Esophagus squamous epithelium (tissue), 5 donors: ENCODE measurements around the gene SLC13A4. TPM values are rescaled to one million over a fixed set of nuclear protein-coding genes. Genes with fewer than 3 reads are reported as not detected.

Experiments
- DNase-seq: peaks from one replicate; lab custom pipeline; 2025; lab: John Stamatoyannopoulos, UW
- H3K27ac ChIP-seq, 4 donors: fragments of 200-600 bp; sonication (generic); one replicate each; pipeline ENCODE4 v1.5.1; 2016 to 2019; ENCODE audit warnings: mild to moderate bottlenecking in 1 of 4
- H3K27me3 ChIP-seq, 4 donors: fragments of 200-600 bp; sonication (generic); 1 replicate in 3 of 4; 2 replicates in 1 of 4; pipeline versions ENCODE4 v1.5.1 to v1.6.0; 2017 to 2021; ENCODE audit warnings: antibody characterized with exemption in 1 of 4
- H3K36me3 ChIP-seq, 3 donors: fragments of 200-600 bp; sonication (generic); one replicate each; pipeline ENCODE4 v1.5.1; 2016 to 2019
- H3K4me1 ChIP-seq, 3 donors: fragments of 200-600 bp; sonication (generic); one replicate each; pipeline ENCODE4 v1.5.1; 2017 to 2019
- H3K4me3 ChIP-seq, 4 donors: fragments of 200-600 bp; sonication (generic); 1 replicate in 3 of 4; 2 replicates in 1 of 4; pipeline ENCODE4 v1.5.1; 2016 to 2019; ENCODE audit warnings: mild to moderate bottlenecking in 2 of 4, moderate library complexity in 1 of 4
- H3K9me3 ChIP-seq, 3 donors: fragments of 200-600 bp; sonication (generic); one replicate each; pipeline ENCODE4 v1.5.1; 2016 to 2019
- POLR2A ChIP-seq, 4 donors: fragments of 450-650 bp; IDR thresholded peaks; one replicate each; pipeline ENCODE4 v1.6.1; 2017; ENCODE audit warnings: antibody characterized with exemption in 4 of 4, mild to moderate bottlenecking in 4 of 4, moderate library complexity in 3 of 4
- WGBS, 2 donors: methylation state at CpG; one replicate each; pipeline ENCODE4 v1.1.5; 2018; 5-methylcytosine and 5-hydroxymethylcytosine counted together
- intact Hi-C: fragments of 100-400 bp; cut with DNase I; formaldehyde crosslinking; loops from one replicate; pipeline ENCODE4 v1.15.0; 2022
- total RNA-seq, 4 donors: library from RNA; depleted of rRNA; stranded (reverse); fragments of >200 nt; gene quantifications; one replicate each; pipeline ENCODE4 v1.1.0, GENCODE V29; 2016
- TF ChIP-seq, protein P1 (sequence below), 6 experiments: fragments of 450-650 bp in 4 of 6; fragments of 200-600 bp in 2 of 6; sonication (generic) in 2 of 6; IDR thresholded peaks; one replicate each; pipeline ENCODE4 v1.5.1; 2016 to 2019; ENCODE audit warnings: antibody characterized with exemption in 6 of 6, mild to moderate bottlenecking in 4 of 6, moderate library complexity in 4 of 6
- donor health status: DM: yes; HTN: yes; CAD: no.

Gene SLC13A4
- total RNA-seq, 4 donors from 2014 or later = under 0.01 to 1.9 (median 1.5) TPM

DNA sequence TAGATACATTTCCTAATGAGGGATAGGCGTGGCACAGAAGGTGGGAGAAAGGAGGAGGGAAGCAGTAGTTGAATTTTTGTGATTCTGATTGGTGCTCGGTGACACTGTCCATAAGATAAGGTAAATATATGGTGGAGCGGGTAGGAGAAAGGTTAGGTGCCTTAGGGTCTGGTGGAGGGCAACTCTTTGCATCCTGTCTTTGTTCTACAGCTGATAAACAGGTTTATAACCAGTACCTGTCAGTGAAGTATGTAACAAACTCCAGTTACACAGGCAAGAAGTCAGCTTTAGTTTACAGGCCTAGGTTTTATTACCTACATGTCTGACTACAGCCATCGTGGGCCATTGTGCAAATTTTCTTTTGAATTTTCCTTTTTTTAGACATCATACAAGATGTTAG, 31.5 kb upstream of the SLC13A4 start:
- Histone ChIP-seq H3K4me1 (peaks cover 5 to 25% (median 20%) of the 10 kb centered on the region in 3 donors), H3K9me3 (no peaks in the 10 kb centered on the region), H3K36me3 (no peaks in the 10 kb centered on the region), H3K4me3 (no peak overlapping the region), H3K27me3 (no peaks in the 10 kb centered on the region), H3K27ac (no peak overlapping the region)
- intact Hi-C loops = no loop called here
- WGBS, 2 donors = 80 to 95% methylated on average over 4 of the region's 4 CpGs
- no peak for DNase-seq
- TF ChIP-seq, protein P1, sequence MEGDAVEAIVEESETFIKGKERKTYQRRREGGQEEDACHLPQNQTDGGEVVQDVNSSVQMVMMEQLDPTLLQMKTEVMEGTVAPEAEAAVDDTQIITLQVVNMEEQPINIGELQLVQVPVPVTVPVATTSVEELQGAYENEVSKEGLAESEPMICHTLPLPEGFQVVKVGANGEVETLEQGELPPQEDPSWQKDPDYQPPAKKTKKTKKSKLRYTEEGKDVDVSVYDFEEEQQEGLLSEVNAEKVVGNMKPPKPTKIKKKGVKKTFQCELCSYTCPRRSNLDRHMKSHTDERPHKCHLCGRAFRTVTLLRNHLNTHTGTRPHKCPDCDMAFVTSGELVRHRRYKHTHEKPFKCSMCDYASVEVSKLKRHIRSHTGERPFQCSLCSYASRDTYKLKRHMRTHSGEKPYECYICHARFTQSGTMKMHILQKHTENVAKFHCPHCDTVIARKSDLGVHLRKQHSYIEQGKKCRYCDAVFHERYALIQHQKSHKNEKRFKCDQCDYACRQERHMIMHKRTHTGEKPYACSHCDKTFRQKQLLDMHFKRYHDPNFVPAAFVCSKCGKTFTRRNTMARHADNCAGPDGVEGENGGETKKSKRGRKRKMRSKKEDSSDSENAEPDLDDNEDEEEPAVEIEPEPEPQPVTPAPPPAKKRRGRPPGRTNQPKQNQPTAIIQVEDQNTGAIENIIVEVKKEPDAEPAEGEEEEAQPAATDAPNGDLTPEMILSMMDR (IDR thresholded peaks at IDR 0.05) = no peak
- TF ChIP-seq POLR2A (IDR thresholded peaks at IDR 0.05) = no peak

DNA sequence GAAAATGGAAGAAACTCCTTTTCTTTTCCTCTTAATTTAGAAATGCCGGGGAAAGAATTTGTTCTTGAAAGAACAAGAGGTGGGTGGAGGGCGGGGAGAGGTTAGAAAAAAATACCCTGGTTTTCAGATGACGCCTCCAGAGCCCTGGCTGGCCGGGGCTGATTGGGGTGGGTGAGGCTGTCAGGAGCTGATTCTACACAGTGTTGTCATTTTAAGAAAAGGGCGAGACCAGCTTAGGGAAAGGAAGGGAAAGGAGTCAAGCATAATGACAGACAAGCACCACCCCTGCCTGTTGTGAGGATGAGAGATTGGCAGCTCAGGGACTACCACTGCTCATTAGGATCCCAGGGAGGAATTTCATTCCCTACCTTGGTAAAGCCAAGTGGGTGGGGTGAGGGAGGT, 30.5 kb upstream of the SLC13A4 start:
- intact Hi-C loops = no loop called here
- peak overlapping the region; percentile 27 to 71 (median 52) for H3K27ac ChIP-seq
- 11 to 14% methylated on average over 5 of the region's 5 CpGs for WGBS, 2 donors
- no peaks in the 10 kb centered on the region for H3K9me3 ChIP-seq
- peak overlapping the region in 3 of 4 donors; percentile 8 to 45 (median 20) for H3K4me3 ChIP-seq
- TF ChIP-seq POLR2A (IDR thresholded peaks at IDR 0.05) = no peak
- TF ChIP-seq, protein P1 (IDR thresholded peaks at IDR 0.05) = no peak
- peaks cover 5 to 25% (median 20%) of the 10 kb centered on the region in 3 donors for H3K4me1 ChIP-seq
- H3K36me3 ChIP-seq = no peaks in the 10 kb centered on the region
- no peaks in the 10 kb centered on the region for H3K27me3 ChIP-seq
- DNase-seq = no peak

GRCh38 chr7:135757719-135758411, 29.9 kb upstream of the SLC13A4 start:
- 14 to 35% methylated on average over 6 to 8 of the region's 8 CpGs for WGBS, 2 donors
- intact Hi-C loops = no loop called here
- H3K27me3 ChIP-seq = no peaks in the 10 kb centered on the region
- peak overlapping the region in 3 of 4 donors; percentile 8 to 45 (median 20) for H3K4me3 ChIP-seq
- no peaks in the 10 kb centered on the region for H3K9me3 ChIP-seq
- peak overlapping the region; percentile 27 to 71 (median 52) for H3K27ac ChIP-seq
- peaks cover 5 to 25% (median 20%) of the 10 kb centered on the region in 3 donors for H3K4me1 ChIP-seq
- DNase-seq = no peak
- no peak for TF ChIP-seq POLR2A (IDR thresholded peaks at IDR 0.05)
- TF ChIP-seq, protein P1 (IDR thresholded peaks at IDR 0.05) = no peak
- no peaks in the 10 kb centered on the region for H3K36me3 ChIP-seq

DNA sequence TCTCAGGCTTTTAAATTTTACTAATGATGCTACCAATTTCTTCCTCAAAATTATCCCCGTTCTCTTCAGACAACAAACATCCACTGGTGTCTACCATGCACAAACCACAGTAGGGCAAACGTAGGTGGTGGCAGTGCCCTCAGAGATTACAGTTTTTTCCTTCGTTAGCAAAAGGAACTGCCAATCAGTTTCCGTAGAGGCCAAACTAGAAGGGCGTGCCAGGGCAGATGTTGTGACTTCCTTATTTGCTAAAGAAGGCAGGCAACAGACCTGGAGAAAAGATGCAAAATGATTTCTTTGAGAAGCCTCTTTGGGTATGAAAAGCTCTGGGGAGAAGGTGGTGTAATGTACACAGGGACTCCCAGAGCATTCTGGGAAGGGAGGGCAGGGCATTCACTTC, 28.2 kb upstream of the SLC13A4 start:
- Histone ChIP-seq H3K4me3 (no peak overlapping the region), H3K27me3 (no peaks in the 10 kb centered on the region), H3K27ac (no peak overlapping the region), H3K36me3 (no peaks in the 10 kb centered on the region), H3K9me3 (no peaks in the 10 kb centered on the region), H3K4me1 (peaks cover 0 to 20% (median 11%) of the 10 kb centered on the region in 3 donors)
- DNase-seq = no peak
- 17 to 37% methylated on average over 5 of the region's 5 CpGs for WGBS, 2 donors
- TF ChIP-seq POLR2A (IDR thresholded peaks at IDR 0.05) = no peak
- TF ChIP-seq, protein P1 (IDR thresholded peaks at IDR 0.05) = no peak
- intact Hi-C loops = no loop called here

GRCh38 chr7:135755351-135755753, 27.4 kb upstream of the SLC13A4 start:
- intact Hi-C loops = no loop called here

More at GRCh38 chr7:135755351-135755753, 27.4 kb upstream of the SLC13A4 start:
- 92% methylated on average over 10 to 11 of the region's 11 CpGs for WGBS, 2 donors
- Histone ChIP-seq H3K27ac (no peak overlapping the region), H3K27me3 (no peaks in the 10 kb centered on the region), H3K36me3 (no peaks in the 10 kb centered on the region), H3K4me1 (peaks cover 0 to 20% (median 11%) of the 10 kb centered on the region in 3 donors), H3K4me3 (no peak overlapping the region), H3K9me3 (no peaks in the 10 kb centered on the region)
- TF ChIP-seq POLR2A (IDR thresholded peaks at IDR 0.05) = no peak
- TF ChIP-seq, protein P1 (IDR thresholded peaks at IDR 0.05) = no peak
- no peak for DNase-seq
